ENCODE data around the gene ARF4. TPM values are rescaled to one million over a fixed set of nuclear protein-coding genes. Genes with fewer than 3 reads are reported as not detected.

ARF4 gene
- polyA plus RNA-seq, 3 donors, result 60.2 to 229 (median 224) TPM

- H3K4me2 ChIP-seq (replicated peaks; ENCODE audit: extremely low read depth, low read length, poor library complexity, severe bottlenecking), result no peak overlapping the region
- peaks cover 79 to 91% of the 10 kb centered on the region in 2 donors for H3K36me3 ChIP-seq (replicated peaks in 1 of 2; ENCODE audit: control insufficient read depth in 1 of 2, insufficient read depth in 2 of 2, low read length in 2 of 2)
- no peak for DNase-seq
- TF ChIP-seq CTCF (IDR thresholded peaks at IDR 0.05), result no peak
- intact Hi-C loops (cut with micrococcal nuclease), result no loop called here
- H3K27ac ChIP-seq (ENCODE audit: low read depth in 1 of 2, low read length in 2 of 2), result no peak overlapping the region
- no peaks in the 10 kb centered on the region for H3K27me3 ChIP-seq (ENCODE audit: control insufficient read depth in 2 of 2, insufficient read depth in 2 of 2, low read length in 2 of 2)
- no peaks in the 10 kb centered on the region for H4K20me1 ChIP-seq (ENCODE audit: insufficient read depth, low read length)
- H3K9me3 Mint-ChIP-seq, result no peaks in the 10 kb centered on the region
- no peak overlapping the region for H3K27ac Mint-ChIP-seq
- H3K9ac ChIP-seq (ENCODE audit: insufficient read depth, low read length, poor library complexity, severe bottlenecking), result no peak overlapping the region
- H3K36me3 Mint-ChIP-seq, result peaks cover 59 to 92% of the 10 kb centered on the region in 2 donors
- no peaks in the 10 kb centered on the region for H3K27me3 Mint-ChIP-seq (ENCODE audit: low read depth in 3 of 3)
- H3K79me2 ChIP-seq (ENCODE audit: insufficient read depth, low read length), result no peaks in the 10 kb centered on the region
- H3K9me3 ChIP-seq (replicated peaks in 1 of 2; ENCODE audit: control insufficient read depth in 1 of 2, insufficient read depth in 1 of 2, low read length in 2 of 2), result no peaks in the 10 kb centered on the region
- WGBS (ENCODE audit: insufficient coverage), result 97% methylated on average over 5 of the region's 6 CpGs
- no peaks in the 10 kb centered on the region for H3K4me1 ChIP-seq (ENCODE audit: control insufficient read depth in 1 of 2, insufficient read depth in 2 of 2, low read length in 2 of 2)
- H3K4me1 Mint-ChIP-seq, result no peaks in the 10 kb centered on the region
- no peak overlapping the region for H2AFZ ChIP-seq (ENCODE audit: insufficient read depth, low read depth, low read length, poor library complexity, severe bottlenecking)
- no peak overlapping the region for H3K4me3 Mint-ChIP-seq
- H3K4me3 ChIP-seq (replicated peaks in 1 of 3; ENCODE audit: low read depth in 2 of 3, low read length in 3 of 3), result no peak overlapping the region
Observed at GRCh38 chr3:57627976-57628375, 30.8 kb upstream of the ARF4 start.

GRCh38 chr3:57624801-57625200 lies 27.7 kb upstream of the ARF4 start:
- no peak overlapping the region for H3K4me2 ChIP-seq (replicated peaks; ENCODE audit: extremely low read depth, low read length, poor library complexity, severe bottlenecking)
- H4K20me1 ChIP-seq (ENCODE audit: insufficient read depth, low read length), result no peaks in the 10 kb centered on the region
- no peak overlapping the region for H3K4me3 ChIP-seq (replicated peaks in 1 of 3; ENCODE audit: low read depth in 2 of 3, low read length in 3 of 3)
- no peaks in the 10 kb centered on the region for H3K27me3 ChIP-seq (ENCODE audit: control insufficient read depth in 2 of 2, insufficient read depth in 2 of 2, low read length in 2 of 2)
- 100% methylated on average over 1 of the region's 3 CpGs for WGBS (ENCODE audit: insufficient coverage)
- intact Hi-C loops (cut with micrococcal nuclease), result no loop called here
- no peaks in the 10 kb centered on the region for H3K79me2 ChIP-seq (ENCODE audit: insufficient read depth, low read length)
- Mint-ChIP-seq H3K27ac (peak overlapping the region in 1 of 7 donors; percentile 50), H3K27me3 (ENCODE audit: low read depth in 3 of 3) (peaks cover 0 to 1% (median 0%) of the 10 kb centered on the region in 3 donors), H3K9me3 (no peaks in the 10 kb centered on the region), H3K4me3 (no peak overlapping the region), H3K36me3 (peaks cover 52 to 85% of the 10 kb centered on the region in 2 donors), H3K4me1 (no peaks in the 10 kb centered on the region)
- H3K4me1 ChIP-seq (ENCODE audit: control insufficient read depth in 1 of 2, insufficient read depth in 2 of 2, low read length in 2 of 2), result no peaks in the 10 kb centered on the region
- no peak overlapping the region for H3K27ac ChIP-seq (ENCODE audit: low read depth in 1 of 2, low read length in 2 of 2)
- DNase-seq, result no peak
- H3K9me3 ChIP-seq (replicated peaks in 1 of 2; ENCODE audit: control insufficient read depth in 1 of 2, insufficient read depth in 1 of 2, low read length in 2 of 2), result no peaks in the 10 kb centered on the region
- TF ChIP-seq CTCF (IDR thresholded peaks at IDR 0.05), result no peak
- H2AFZ ChIP-seq (ENCODE audit: insufficient read depth, low read depth, low read length, poor library complexity, severe bottlenecking), result no peak overlapping the region
- no peak overlapping the region for H3K9ac ChIP-seq (ENCODE audit: insufficient read depth, low read length, poor library complexity, severe bottlenecking)
- H3K36me3 ChIP-seq (replicated peaks in 1 of 2; ENCODE audit: control insufficient read depth in 1 of 2, insufficient read depth in 2 of 2, low read length in 2 of 2), result peaks cover 58 to 69% of the 10 kb centered on the region in 2 donors
